SK-N-SH (cell line): ENCODE measurements around the gene PLXND1. TPM values are rescaled to one million over a fixed set of nuclear protein-coding genes. Genes with fewer than 3 reads are reported as not detected.

Source experiments
- CTCF ChIA-PET: fragments of 300-600, 350-600 bp; formaldehyde crosslinking; extraction: SDS; loops from one replicate; lab custom pipeline; 2021; lab: Yijun Ruan, JAX
- POLR2A ChIA-PET: fragments of 350-600 bp; sonication (Branson Sonifier 250); formaldehyde crosslinking; extraction: SDS; loops from one replicate; lab custom pipeline; 2020; ENCODE audit warnings: antibody characterized with exemption, inconsistent platforms; lab: Yijun Ruan, JAX
- DNase-seq: peaks from one replicate; pipeline ENCODE4 v3.0.0; 2012
- H2AFZ ChIP-seq: fragments of 200-600 bp; sonication (generic); 2 replicates; pipeline ENCODE4 v1.8.1; 2016; ENCODE audit warnings: antibody characterized with exemption, mild to moderate bottlenecking, low read depth
- H3F3A ChIP-seq: fragments of 200-600 bp; sonication (generic); replicated peaks from 2 replicates; pipeline ENCODE3; 2016; ENCODE audit warnings: antibody characterized with exemption, mild to moderate bottlenecking; ENCODE audit not compliant: insufficient read depth
- H3K27ac ChIP-seq, 2 experiments: fragments of 200-500 bp in 1 of 2; fragments of 200-600 bp in 1 of 2; sonication (Bioruptor generic) in 1 of 2; sonication (generic), shearing (Covaris generic) in 1 of 2; 2 replicates each; pipeline versions ENCODE4 v1.5.1 to v1.6.1; 2014 to 2016; ENCODE audit warnings: low read depth in 2 of 2, inconsistent platforms in 1 of 2, low read length in 1 of 2, mild to moderate bottlenecking in 1 of 2, mixed read lengths in 1 of 2
- H3K27me3 ChIP-seq: fragments of 200-600 bp; sonication (generic), shearing (Covaris generic); 2 replicates; pipeline ENCODE4 v1.6.1; 2016; ENCODE audit warnings: mixed run types; ENCODE audit not compliant: insufficient read depth
- H3K36me3 ChIP-seq, 2 experiments: fragments of 200-500 bp in 1 of 2; fragments of 200-600 bp in 1 of 2; sonication (Bioruptor generic) in 1 of 2; sonication (generic) in 1 of 2; replicated peaks in 1 of 2; 2 replicates each; pipeline versions ENCODE3 to v1.5.1; 2014 to 2016; ENCODE audit warnings: low read length in 1 of 2, mild to moderate bottlenecking in 1 of 2; ENCODE audit not compliant: insufficient read depth in 2 of 2, control insufficient read depth in 1 of 2
- H3K4me1 ChIP-seq, 2 experiments: fragments of 200-500 bp in 1 of 2; fragments of 200-600 bp in 1 of 2; sonication (Bioruptor generic) in 1 of 2; sonication (generic), shearing (Covaris generic) in 1 of 2; 2 replicates each; pipeline versions ENCODE4 v1.5.1 to v1.6.1; 2014 to 2016; ENCODE audit warnings: low read depth in 1 of 2, low read length in 1 of 2, mixed run types in 1 of 2; ENCODE audit not compliant: insufficient read depth in 2 of 2, control insufficient read depth in 1 of 2
- H3K4me2 ChIP-seq: fragments of 200-600 bp; sonication (generic), shearing (Covaris generic); 2 replicates; pipeline ENCODE4 v1.6.1; 2017; ENCODE audit warnings: mixed run types
- H3K4me3 ChIP-seq, 2 experiments: fragments of 200-500 bp in 1 of 2; fragments of 200-600 bp in 1 of 2; sonication (Bioruptor generic) in 1 of 2; sonication (generic), shearing (Covaris generic) in 1 of 2; 2 replicates each; pipeline versions ENCODE4 v1.5.1 to v1.8.1; 2014 to 2016; ENCODE audit warnings: low read depth in 2 of 2, inconsistent platforms in 1 of 2, low read length in 1 of 2, mild to moderate bottlenecking in 1 of 2, mixed read lengths in 1 of 2, moderate library complexity in 1 of 2
- H3K79me2 ChIP-seq: fragments of 200-600 bp; sonication (generic); 2 replicates; pipeline ENCODE4 v1.8.1; 2017; ENCODE audit warnings: mild to moderate bottlenecking; ENCODE audit not compliant: insufficient read depth
- H3K9ac ChIP-seq: fragments of 200-600 bp; sonication (generic); 2 replicates; pipeline ENCODE4 v1.6.1; 2017; ENCODE audit warnings: mixed run types
- H3K9me2 ChIP-seq: fragments of 200-600 bp; sonication (generic); 2 replicates; pipeline ENCODE4 v1.6.1; 2017; ENCODE audit warnings: mixed run types
- H3K9me3 ChIP-seq: fragments of 200-600 bp; sonication (generic); 2 replicates; pipeline ENCODE4 v1.6.1; 2017; ENCODE audit warnings: mixed run types, mild to moderate bottlenecking, moderate library complexity
- H4K20me1 ChIP-seq: fragments of 200-600 bp; sonication (generic); 2 replicates; pipeline ENCODE4 v1.6.1; 2017; ENCODE audit warnings: mild to moderate bottlenecking, mixed run types; ENCODE audit not compliant: insufficient read depth
- CHD2 ChIP-seq: fragments of 150-350 bp; IDR thresholded peaks from 2 replicates; pipeline ENCODE4 v1.6.1; 2018; ENCODE audit warnings: low read length; ENCODE audit not compliant: partially characterized antibody
- FOXM1 ChIP-seq: IDR thresholded peaks from 2 replicates; pipeline ENCODE4 v1.4.0; 2012; ENCODE audit warnings: low read depth, mild to moderate bottlenecking
- GATA2 ChIP-seq: sonication (generic); formaldehyde crosslinking; IDR thresholded peaks from 2 replicates; pipeline ENCODE4 v1.5.0; 2020; ENCODE audit warnings: mild to moderate bottlenecking, missing genetic modification reagents
- RAD21 ChIP-seq: IDR thresholded peaks from 2 replicates; pipeline ENCODE4 v1.6.1; 2012; ENCODE audit warnings: mild to moderate bottlenecking, low read length
- RFX5 ChIP-seq: IDR thresholded peaks from 2 replicates; pipeline ENCODE4 v1.6.1; 2012; ENCODE audit warnings: mild to moderate bottlenecking, improper control_type of control experiment, low read length
- RXRA ChIP-seq: IDR thresholded peaks from 2 replicates; pipeline ENCODE4 v1.4.0; 2012; ENCODE audit warnings: low read depth, mild to moderate bottlenecking, borderline replicate concordance
- SIN3A ChIP-seq: IDR thresholded peaks from 2 replicates; pipeline ENCODE4 v1.6.1; 2012; ENCODE audit warnings: low read depth, mild to moderate bottlenecking, low read length, moderate library complexity, borderline replicate concordance
- TAF1 ChIP-seq: IDR thresholded peaks from 2 replicates; pipeline ENCODE4 v1.6.1; 2012; ENCODE audit warnings: low read depth, mild to moderate bottlenecking, low read length, moderate library complexity, borderline replicate concordance
- WGBS: methylation state at CpG from one replicate; pipeline ENCODE4 v1.1.6; 2017; ENCODE audit warnings: low lambda C conversion rate; 5-methylcytosine and 5-hydroxymethylcytosine counted together
- polyA plus RNA-seq, 3 experiments: library from polyadenylated mRNA; depleted of rRNA; stranded (reverse); fragments of >200 nt; gene quantifications; 2 replicates each; pipeline ENCODE4 v1.2.3, GENCODE V29; 2012
- TF ChIP-seq, protein P1 (sequence below): IDR thresholded peaks from 2 replicates; pipeline ENCODE4 v1.4.0; 2012; ENCODE audit warnings: low read depth
- TF ChIP-seq, protein P2 (sequence below): fragments of 150-350 bp; IDR thresholded peaks from 2 replicates; pipeline ENCODE4 v1.6.1; 2017; ENCODE audit warnings: antibody characterized with exemption, low read length, low read depth, borderline replicate concordance
- TF ChIP-seq, protein P3 (sequence below): IDR thresholded peaks from 2 replicates; pipeline ENCODE4 v1.4.0; 2012; ENCODE audit warnings: low read depth, borderline replicate concordance
- TF ChIP-seq, protein P4 (sequence below): fragments of 150-350 bp; IDR thresholded peaks from 2 replicates; pipeline ENCODE4 v1.6.1; 2016; ENCODE audit warnings: mild to moderate bottlenecking, low read depth, low read length
- TF ChIP-seq, protein P5 (sequence below): fragments of 200-600 bp; sonication (generic); IDR thresholded peaks from 2 replicates; pipeline ENCODE4 v1.6.1; 2017; ENCODE audit warnings: antibody characterized with exemption, mild to moderate bottlenecking, moderate library complexity

PLXND1 gene
- polyA plus RNA-seq, 1 of the 3 experiments (the other 2 are of a cell fraction) = 53.5 TPM

DNA sequence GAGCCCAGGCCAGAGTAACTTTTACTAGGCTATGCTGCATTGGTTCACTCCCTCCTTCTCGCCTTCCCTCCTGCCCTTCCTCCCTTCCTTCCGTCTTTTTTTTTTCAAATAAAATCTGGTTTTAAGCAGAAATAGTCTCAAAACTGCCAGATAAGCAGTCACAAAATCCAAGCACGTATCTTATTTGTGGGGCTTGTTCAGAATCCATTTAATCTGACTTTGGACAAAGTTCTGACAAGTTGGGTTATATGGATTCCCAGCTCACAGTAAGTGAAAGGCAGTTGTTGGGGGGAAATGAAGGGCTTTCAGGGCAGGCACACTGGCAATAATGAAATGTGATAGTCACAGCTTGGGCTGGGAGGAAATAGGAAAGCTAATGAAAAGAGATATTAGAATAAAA is 32.0 kb upstream of the PLXND1 start:
- H3K4me2 ChIP-seq = no peak overlapping the region
- H3K27ac ChIP-seq = no peak overlapping the region
- H3K4me3 ChIP-seq = no peak overlapping the region
- no peaks in the 10 kb centered on the region for H3F3A ChIP-seq
- H3K9me2 ChIP-seq = no peaks in the 10 kb centered on the region
- H4K20me1 ChIP-seq = no peaks in the 10 kb centered on the region
- no peaks in the 10 kb centered on the region for H3K36me3 ChIP-seq
- POLR2A ChIA-PET = no interaction called here
- 81% methylated on average over 3 of the region's 3 CpGs for WGBS
- no peaks in the 10 kb centered on the region for H3K9me3 ChIP-seq
- no peaks in the 10 kb centered on the region for H3K27me3 ChIP-seq
- no peak for DNase-seq
- H3K4me1 ChIP-seq = no peaks in the 10 kb centered on the region
- CTCF ChIA-PET = interaction anchor here (1.2 kb wide), 2 partner anchors 11 kb away, joined by 5 read pairs; no protein-coding TSS in a partner anchor
- H3K79me2 ChIP-seq = no peaks in the 10 kb centered on the region
- H3K9ac ChIP-seq = no peak overlapping the region
- TF ChIP-seq RFX5 (no peak), SIN3A (no peak), RAD21 (no peak), TAF1 (no peak), FOXM1 (no peak), RXRA (no peak), GATA2 (CRISPR knock-in tag) (no peak), CHD2 (no peak)
- TF ChIP-seq, protein P1, sequence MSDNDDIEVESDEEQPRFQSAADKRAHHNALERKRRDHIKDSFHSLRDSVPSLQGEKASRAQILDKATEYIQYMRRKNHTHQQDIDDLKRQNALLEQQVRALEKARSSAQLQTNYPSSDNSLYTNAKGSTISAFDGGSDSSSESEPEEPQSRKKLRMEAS = no peak
- TF ChIP-seq, protein P2, sequence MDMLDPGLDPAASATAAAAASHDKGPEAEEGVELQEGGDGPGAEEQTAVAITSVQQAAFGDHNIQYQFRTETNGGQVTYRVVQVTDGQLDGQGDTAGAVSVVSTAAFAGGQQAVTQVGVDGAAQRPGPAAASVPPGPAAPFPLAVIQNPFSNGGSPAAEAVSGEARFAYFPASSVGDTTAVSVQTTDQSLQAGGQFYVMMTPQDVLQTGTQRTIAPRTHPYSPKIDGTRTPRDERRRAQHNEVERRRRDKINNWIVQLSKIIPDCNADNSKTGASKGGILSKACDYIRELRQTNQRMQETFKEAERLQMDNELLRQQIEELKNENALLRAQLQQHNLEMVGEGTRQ = no peak
- TF ChIP-seq, protein P3, sequence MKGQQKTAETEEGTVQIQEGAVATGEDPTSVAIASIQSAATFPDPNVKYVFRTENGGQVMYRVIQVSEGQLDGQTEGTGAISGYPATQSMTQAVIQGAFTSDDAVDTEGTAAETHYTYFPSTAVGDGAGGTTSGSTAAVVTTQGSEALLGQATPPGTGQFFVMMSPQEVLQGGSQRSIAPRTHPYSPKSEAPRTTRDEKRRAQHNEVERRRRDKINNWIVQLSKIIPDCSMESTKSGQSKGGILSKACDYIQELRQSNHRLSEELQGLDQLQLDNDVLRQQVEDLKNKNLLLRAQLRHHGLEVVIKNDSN = no peak
- TF ChIP-seq, protein P4, sequence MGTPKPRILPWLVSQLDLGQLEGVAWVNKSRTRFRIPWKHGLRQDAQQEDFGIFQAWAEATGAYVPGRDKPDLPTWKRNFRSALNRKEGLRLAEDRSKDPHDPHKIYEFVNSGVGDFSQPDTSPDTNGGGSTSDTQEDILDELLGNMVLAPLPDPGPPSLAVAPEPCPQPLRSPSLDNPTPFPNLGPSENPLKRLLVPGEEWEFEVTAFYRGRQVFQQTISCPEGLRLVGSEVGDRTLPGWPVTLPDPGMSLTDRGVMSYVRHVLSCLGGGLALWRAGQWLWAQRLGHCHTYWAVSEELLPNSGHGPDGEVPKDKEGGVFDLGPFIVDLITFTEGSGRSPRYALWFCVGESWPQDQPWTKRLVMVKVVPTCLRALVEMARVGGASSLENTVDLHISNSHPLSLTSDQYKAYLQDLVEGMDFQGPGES = no peak
- TF ChIP-seq, protein P5, sequence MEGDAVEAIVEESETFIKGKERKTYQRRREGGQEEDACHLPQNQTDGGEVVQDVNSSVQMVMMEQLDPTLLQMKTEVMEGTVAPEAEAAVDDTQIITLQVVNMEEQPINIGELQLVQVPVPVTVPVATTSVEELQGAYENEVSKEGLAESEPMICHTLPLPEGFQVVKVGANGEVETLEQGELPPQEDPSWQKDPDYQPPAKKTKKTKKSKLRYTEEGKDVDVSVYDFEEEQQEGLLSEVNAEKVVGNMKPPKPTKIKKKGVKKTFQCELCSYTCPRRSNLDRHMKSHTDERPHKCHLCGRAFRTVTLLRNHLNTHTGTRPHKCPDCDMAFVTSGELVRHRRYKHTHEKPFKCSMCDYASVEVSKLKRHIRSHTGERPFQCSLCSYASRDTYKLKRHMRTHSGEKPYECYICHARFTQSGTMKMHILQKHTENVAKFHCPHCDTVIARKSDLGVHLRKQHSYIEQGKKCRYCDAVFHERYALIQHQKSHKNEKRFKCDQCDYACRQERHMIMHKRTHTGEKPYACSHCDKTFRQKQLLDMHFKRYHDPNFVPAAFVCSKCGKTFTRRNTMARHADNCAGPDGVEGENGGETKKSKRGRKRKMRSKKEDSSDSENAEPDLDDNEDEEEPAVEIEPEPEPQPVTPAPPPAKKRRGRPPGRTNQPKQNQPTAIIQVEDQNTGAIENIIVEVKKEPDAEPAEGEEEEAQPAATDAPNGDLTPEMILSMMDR = no peak
- H2AFZ ChIP-seq = no peak overlapping the region
